Stimulated activated naive B cell treated with anti-CD40 and anti-IgM and Interleukin-4, amounts not matched to agents 10 μg/mL and 1 μg/mL and 100 μg/mL, for 72 hours (primary cell): ENCODE measurements around the gene VAT1L.

Source experiments
- ATAC-seq, 2 donors: fragments of 150-1000 bp; cut with Tn5 transposase; replicated peaks; 2 replicates each; pipeline ENCODE4 v1.10.0; 2021; ENCODE audit warnings: moderate library complexity in 1 of 2
- DNase-seq: peaks from one replicate; pipeline ENCODE4 v3.0.0; 2021
- H3K27ac Mint-ChIP-seq: one replicate; pipeline ENCODE4 v1.8.0; 2022; ENCODE audit warnings: mild to moderate bottlenecking, mixed read lengths
- H3K27me3 Mint-ChIP-seq, 2 donors: one replicate each; pipeline ENCODE4 v1.8.0; 2022; ENCODE audit warnings: mixed read lengths in 2 of 2
- H3K36me3 Mint-ChIP-seq, 2 donors: one replicate each; pipeline ENCODE4 v1.8.0; 2022; ENCODE audit warnings: mixed read lengths in 2 of 2, mild to moderate bottlenecking in 1 of 2
- H3K4me1 Mint-ChIP-seq, 2 donors: one replicate each; pipeline ENCODE4 v1.8.0; 2022; ENCODE audit warnings: mixed read lengths in 2 of 2, mild to moderate bottlenecking in 1 of 2
- H3K4me3 Mint-ChIP-seq, 2 donors: one replicate each; pipeline ENCODE4 v1.8.0; 2022; ENCODE audit warnings: mild to moderate bottlenecking in 2 of 2, mixed read lengths in 2 of 2, moderate library complexity in 1 of 2
- H3K9me3 Mint-ChIP-seq, 2 donors: one replicate each; pipeline ENCODE4 v1.8.0; 2022; ENCODE audit warnings: mixed read lengths in 2 of 2, mild to moderate bottlenecking in 1 of 2

VAT1L gene

GRCh38 chr16:77858060-77858459 is 69.7 kb downstream of the VAT1L start:
- no peak overlapping the region for H3K27ac Mint-ChIP-seq
- no peaks in the 10 kb centered on the region for H3K36me3 Mint-ChIP-seq
- no peak for DNase-seq
- ATAC-seq, result no peak
- no peaks in the 10 kb centered on the region for H3K9me3 Mint-ChIP-seq
- H3K27me3 Mint-ChIP-seq, result no peaks in the 10 kb centered on the region
- no peaks in the 10 kb centered on the region for H3K4me1 Mint-ChIP-seq
- H3K4me3 Mint-ChIP-seq, result no peak overlapping the region

DNA sequence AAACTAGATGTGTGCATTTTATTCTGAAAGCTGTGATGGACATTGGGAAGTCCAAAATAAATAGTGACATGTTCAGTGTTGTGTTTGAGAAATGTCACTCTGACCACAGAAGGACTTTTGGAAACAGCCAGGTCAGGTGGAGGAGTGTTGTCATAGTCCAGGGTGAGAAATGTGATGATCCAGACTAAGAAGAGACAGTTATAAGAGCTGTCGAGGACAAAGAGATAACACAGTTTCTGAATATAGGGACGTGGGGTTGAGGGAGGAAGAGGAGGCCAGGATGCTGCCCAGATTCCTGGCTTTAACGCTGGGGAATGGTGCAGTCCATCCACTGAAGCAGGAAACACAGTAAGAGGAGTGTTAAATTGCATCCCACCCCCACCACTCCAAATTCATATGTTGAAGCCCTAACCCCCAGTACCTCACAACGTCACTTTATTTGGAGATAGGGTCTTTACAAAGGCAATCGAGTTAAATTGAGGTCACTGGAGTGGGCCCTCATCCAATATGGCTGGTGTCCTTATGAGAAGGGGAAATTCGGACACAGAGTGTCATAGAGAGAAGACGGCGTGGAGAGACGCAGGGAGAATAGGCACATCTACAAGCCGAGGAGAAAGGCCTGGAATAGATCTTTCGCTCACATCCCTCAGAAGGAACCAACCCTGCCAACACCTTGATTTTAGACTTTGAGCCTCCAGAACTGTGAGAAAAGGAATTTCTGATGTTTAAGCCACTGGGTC is 71.3 kb downstream of the VAT1L start:
- Mint-ChIP-seq H3K4me3 (no peak overlapping the region), H3K36me3 (no peaks in the 10 kb centered on the region), H3K9me3 (no peaks in the 10 kb centered on the region), H3K27me3 (no peaks in the 10 kb centered on the region), H3K27ac (no peak overlapping the region), H3K4me1 (no peaks in the 10 kb centered on the region)
- ATAC-seq (no peak), DNase-seq (no peak)

GRCh38 chr16:77860953-77861352 is 72.6 kb downstream of the VAT1L start:
- no peaks in the 10 kb centered on the region for H3K36me3 Mint-ChIP-seq

DNA sequence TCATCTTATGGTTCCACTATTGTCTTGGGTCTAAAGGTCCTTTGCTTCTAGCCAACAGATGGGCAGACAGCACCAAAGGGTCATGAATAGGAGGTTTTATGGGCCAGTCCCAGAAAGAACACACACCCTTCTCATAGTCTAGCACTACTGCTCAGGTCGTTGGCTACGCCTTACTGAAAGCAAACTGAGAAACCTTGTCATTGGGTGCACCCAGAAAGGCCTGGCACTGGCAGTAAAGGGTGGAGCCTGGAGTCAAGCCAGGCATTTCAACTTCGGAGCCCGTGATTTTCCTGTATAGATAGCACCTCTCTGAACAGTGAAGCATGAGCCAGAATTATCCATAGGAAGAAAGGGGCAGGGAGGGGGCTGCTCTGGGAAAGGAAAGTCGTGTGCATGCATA is 74.9 kb downstream of the VAT1L start:
- H3K27ac Mint-ChIP-seq, result no peak overlapping the region
- no peaks in the 10 kb centered on the region for H3K36me3 Mint-ChIP-seq
- ATAC-seq, result no peak
- H3K9me3 Mint-ChIP-seq, result no peaks in the 10 kb centered on the region
- H3K27me3 Mint-ChIP-seq, result no peaks in the 10 kb centered on the region
- no peak overlapping the region for H3K4me3 Mint-ChIP-seq
- peaks cover 2 to 4% of the 10 kb centered on the region in 2 donors for H3K4me1 Mint-ChIP-seq
- DNase-seq, result no peak

More at GRCh38 chr16:77860953-77861352, 72.6 kb downstream of the VAT1L start:
- Mint-ChIP-seq H3K4me1 (no peaks in the 10 kb centered on the region), H3K27me3 (no peaks in the 10 kb centered on the region), H3K27ac (no peak overlapping the region), H3K4me3 (no peak overlapping the region), H3K9me3 (no peaks in the 10 kb centered on the region)
- no peak for DNase-seq
- no peak for ATAC-seq

GRCh38 chr16:77866752-77867151 is 78.4 kb downstream of the VAT1L start:
- ATAC-seq (no peak), DNase-seq (no peak)
- Mint-ChIP-seq H3K27me3 (no peaks in the 10 kb centered on the region), H3K9me3 (no peaks in the 10 kb centered on the region), H3K27ac (no peak overlapping the region), H3K36me3 (no peaks in the 10 kb centered on the region), H3K4me3 (no peak overlapping the region), H3K4me1 (peaks cover 3 to 14% of the 10 kb centered on the region in 2 donors)

- Mint-ChIP-seq H3K27me3 (no peaks in the 10 kb centered on the region), H3K27ac (no peak overlapping the region), H3K9me3 (no peaks in the 10 kb centered on the region), H3K36me3 (no peaks in the 10 kb centered on the region), H3K4me1 (peaks cover 3 to 14% of the 10 kb centered on the region in 2 donors), H3K4me3 (no peak overlapping the region)
- DNase-seq (no peak), ATAC-seq (peak; percentile 48 to 52)
Measured at GRCh38 chr16:77868052-77868451, 79.7 kb downstream of the VAT1L start.

DNA sequence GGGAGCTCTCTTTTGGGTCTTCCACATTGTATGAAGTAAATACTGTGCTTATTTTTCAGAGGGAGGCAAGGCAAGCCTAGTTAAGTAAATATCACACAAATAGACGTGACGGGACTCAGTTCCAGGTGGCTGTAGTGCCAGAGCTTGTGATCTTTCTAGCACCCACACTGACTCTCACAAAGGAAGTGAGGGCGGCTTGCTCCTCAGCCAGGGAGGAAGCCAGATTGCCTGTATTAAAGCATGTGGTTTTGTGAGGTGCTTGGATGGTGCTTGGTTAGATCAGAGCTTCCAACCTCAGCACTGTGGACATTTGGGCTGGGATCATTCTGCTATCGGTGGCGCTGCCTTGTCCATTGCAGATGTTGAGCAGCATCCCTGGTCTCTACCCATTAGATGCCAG is 80.1 kb downstream of the VAT1L start:
- H3K36me3 Mint-ChIP-seq, result no peaks in the 10 kb centered on the region
- no peak for DNase-seq
- ATAC-seq, result peak; percentile 91 to 94
- H3K9me3 Mint-ChIP-seq, result no peaks in the 10 kb centered on the region
- no peaks in the 10 kb centered on the region for H3K27me3 Mint-ChIP-seq
- H3K27ac Mint-ChIP-seq, result no peak overlapping the region
- peaks cover 3 to 14% of the 10 kb centered on the region in 2 donors for H3K4me1 Mint-ChIP-seq
- no peak overlapping the region for H3K4me3 Mint-ChIP-seq

DNA sequence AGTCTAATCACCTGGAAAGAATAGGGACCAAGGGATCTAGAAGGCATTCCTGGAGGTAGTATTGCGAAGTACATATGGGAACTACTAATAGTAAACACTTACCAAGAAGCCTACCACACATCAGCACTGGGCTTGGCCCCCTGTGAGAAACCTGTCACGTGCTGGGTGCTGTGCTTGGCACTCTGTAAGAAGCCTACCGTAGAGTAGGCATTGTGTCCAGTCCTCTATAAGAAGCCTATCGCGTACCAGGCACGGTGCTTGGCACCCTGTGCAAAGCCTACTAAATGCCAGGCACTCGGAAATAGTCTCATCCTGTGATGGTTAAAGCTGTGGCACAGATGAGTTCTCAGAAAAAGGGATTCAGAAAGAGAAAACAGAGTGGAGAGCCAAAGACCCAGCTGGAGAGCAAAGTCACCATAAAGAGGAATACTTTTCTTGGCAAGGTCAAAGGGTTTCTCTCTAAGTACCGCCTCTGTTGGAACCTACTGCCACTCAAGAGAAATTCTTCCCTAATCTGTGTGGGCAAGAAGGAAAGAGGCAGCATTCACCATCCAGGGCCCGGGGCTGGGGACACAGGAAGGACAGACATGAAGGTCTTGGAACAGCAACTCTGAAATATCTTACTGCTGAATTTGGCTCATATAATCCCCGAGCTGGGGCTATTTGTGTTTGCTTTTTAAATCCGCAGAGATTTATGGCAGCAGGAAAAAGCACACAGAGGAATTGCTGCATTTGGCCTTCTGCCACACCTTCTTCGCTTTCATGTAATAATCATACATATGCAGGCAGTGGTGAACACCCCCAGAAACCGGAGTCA is 81.8 kb downstream of the VAT1L start:
- Mint-ChIP-seq H3K4me1 (peaks cover 3 to 14% of the 10 kb centered on the region in 2 donors), H3K36me3 (no peaks in the 10 kb centered on the region), H3K9me3 (peaks cover 4 to 5% of the 10 kb centered on the region in 2 donors), H3K27me3 (no peaks in the 10 kb centered on the region), H3K27ac (no peak overlapping the region), H3K4me3 (no peak overlapping the region)
- DNase-seq (no peak), ATAC-seq (no peak)

DNA sequence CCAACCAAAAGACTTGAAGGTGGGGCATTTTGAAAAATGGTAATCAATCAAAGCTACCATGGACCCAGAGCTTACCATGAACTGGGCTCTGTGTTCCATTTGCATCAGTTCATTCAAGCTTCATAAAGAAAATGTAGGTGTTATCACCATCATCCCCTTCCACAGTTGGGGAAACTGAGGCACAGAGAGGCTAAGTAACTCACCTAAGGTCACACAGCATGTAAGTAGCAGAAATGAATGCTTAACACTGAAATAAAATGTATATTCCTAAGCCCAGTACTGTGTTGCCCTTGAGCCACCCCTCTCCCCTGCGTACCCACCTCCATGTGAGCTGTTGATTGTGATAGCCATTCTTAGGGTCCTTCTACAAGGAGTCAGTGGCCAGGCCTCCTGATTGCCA is 83.6 kb downstream of the VAT1L start:
- DNase-seq (no peak), ATAC-seq (no peak)
- Mint-ChIP-seq H3K27ac (no peak overlapping the region), H3K4me1 (peaks cover 3 to 14% of the 10 kb centered on the region in 2 donors), H3K9me3 (peaks cover 4 to 5% of the 10 kb centered on the region in 2 donors), H3K36me3 (no peaks in the 10 kb centered on the region), H3K4me3 (no peak overlapping the region), H3K27me3 (no peaks in the 10 kb centered on the region)

DNA sequence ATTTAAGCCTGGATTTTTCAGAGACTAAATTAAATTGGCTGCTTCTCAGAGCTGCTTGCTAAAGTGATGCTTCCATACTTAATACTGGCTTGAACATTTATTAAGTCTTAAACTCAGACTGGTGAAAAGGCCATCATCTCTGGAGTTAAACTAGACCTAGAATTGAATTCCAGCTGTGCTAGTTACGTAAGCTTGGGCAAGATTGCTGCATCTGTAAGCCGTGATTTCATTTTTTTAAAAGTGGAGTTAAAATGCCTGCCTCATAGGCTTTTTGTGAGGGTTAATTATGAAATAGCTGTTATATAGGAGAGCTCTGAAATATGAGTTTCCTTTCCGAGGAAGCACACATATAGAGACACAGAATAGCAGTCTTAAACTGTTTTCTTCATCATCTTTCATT is 84.7 kb downstream of the VAT1L start:
- H3K27me3 Mint-ChIP-seq, result no peaks in the 10 kb centered on the region
- ATAC-seq (no peak), DNase-seq (no peak)
- no peak overlapping the region for H3K27ac Mint-ChIP-seq
- no peaks in the 10 kb centered on the region for H3K36me3 Mint-ChIP-seq
- peaks cover 3 to 12% of the 10 kb centered on the region in 2 donors for H3K4me1 Mint-ChIP-seq
- peaks cover 4 to 5% of the 10 kb centered on the region in 2 donors for H3K9me3 Mint-ChIP-seq
- H3K4me3 Mint-ChIP-seq, result no peak overlapping the region

DNA sequence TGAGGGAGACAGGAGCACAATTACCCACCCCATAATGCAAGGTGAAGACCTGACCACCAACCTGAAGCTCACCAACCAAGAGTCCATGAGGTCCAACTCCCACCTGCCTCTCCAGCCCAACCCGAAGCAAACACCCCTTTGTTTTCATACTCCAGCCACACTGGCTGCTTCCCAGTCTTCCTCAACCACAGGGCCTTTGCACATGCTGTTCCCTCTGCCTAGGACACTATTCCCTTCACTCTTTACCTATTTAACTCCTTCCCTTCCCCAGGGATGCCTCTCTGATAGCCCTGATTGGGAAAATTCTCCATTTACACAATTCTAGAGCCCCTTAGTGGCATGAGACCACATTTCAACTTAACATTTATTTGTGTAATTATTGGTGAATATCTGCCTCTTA is 86.0 kb downstream of the VAT1L start:
- H3K9me3 Mint-ChIP-seq, result peaks cover 4 to 5% of the 10 kb centered on the region in 2 donors
- no peaks in the 10 kb centered on the region for H3K4me1 Mint-ChIP-seq
- no peak overlapping the region for H3K27ac Mint-ChIP-seq
- H3K27me3 Mint-ChIP-seq, result no peaks in the 10 kb centered on the region
- no peak for ATAC-seq
- H3K4me3 Mint-ChIP-seq, result no peak overlapping the region
- no peaks in the 10 kb centered on the region for H3K36me3 Mint-ChIP-seq
- DNase-seq, result no peak

- ATAC-seq, result no peak
- Mint-ChIP-seq H3K27ac (no peak overlapping the region), H3K27me3 (no peaks in the 10 kb centered on the region), H3K4me3 (no peak overlapping the region), H3K4me1 (no peaks in the 10 kb centered on the region), H3K9me3 (peaks cover 4 to 5% of the 10 kb centered on the region in 2 donors), H3K36me3 (no peaks in the 10 kb centered on the region)
- DNase-seq, result no peak
Measured at GRCh38 chr16:77876776-77877175, 88.4 kb downstream of the VAT1L start.

- Mint-ChIP-seq H3K4me1 (no peaks in the 10 kb centered on the region), H3K27ac (no peak overlapping the region), H3K9me3 (peaks cover 4 to 5% of the 10 kb centered on the region in 2 donors), H3K27me3 (no peaks in the 10 kb centered on the region), H3K36me3 (no peaks in the 10 kb centered on the region), H3K4me3 (no peak overlapping the region)
- DNase-seq (no peak), ATAC-seq (no peak)
Measured at GRCh38 chr16:77877712-77878347, 89.5 kb downstream of the VAT1L start.

GRCh38 chr16:77881355-77882030 is 93.1 kb downstream of the VAT1L start:
- Mint-ChIP-seq H3K27ac (no peak overlapping the region), H3K4me3 (no peak overlapping the region), H3K4me1 (no peaks in the 10 kb centered on the region), H3K9me3 (no peaks in the 10 kb centered on the region), H3K36me3 (no peaks in the 10 kb centered on the region), H3K27me3 (peaks cover 0 to 5% of the 10 kb centered on the region in 2 donors)
- ATAC-seq (no peak), DNase-seq (no peak)
